ENCODE measurements around the gene CAD. TPM values are rescaled to one million over a fixed set of nuclear protein-coding genes. Genes with fewer than 3 reads are reported as not detected.

The CAD gene
- total and polyA plus RNA-seq, 2 of the 4 experiments (the other 2 are of a cell fraction) = 12.9 to 38.7 TPM

DNA sequence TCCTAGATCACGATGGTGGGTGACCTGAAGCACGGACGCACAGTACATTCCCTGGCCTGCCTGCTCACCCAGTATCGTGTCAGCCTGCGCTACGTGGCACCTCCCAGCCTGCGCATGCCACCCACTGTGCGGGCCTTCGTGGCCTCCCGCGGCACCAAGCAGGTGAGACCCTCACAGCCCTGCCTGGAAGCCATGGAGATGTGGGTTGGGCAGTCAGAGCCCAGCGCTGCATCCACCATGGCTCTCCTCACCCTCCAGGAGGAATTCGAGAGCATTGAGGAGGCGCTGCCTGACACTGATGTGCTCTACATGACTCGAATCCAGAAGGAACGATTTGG is 25.4 kb downstream of the CAD start:
- Histone ChIP-seq H3K27me3 (ENCODE audit: control insufficient read depth, insufficient read depth, low read length) (no peaks in the 10 kb centered on the region), H4K8ac (ENCODE audit: low read depth in 2 of 2, low read length in 2 of 2) (no peak overlapping the region), H2AK5ac (ENCODE audit: low read depth, low read length) (no peak overlapping the region), H3K4me1 (ENCODE audit: control insufficient read depth, insufficient read depth, low read length) (no peaks in the 10 kb centered on the region), H3K9me1 (ENCODE audit: insufficient read depth, low read length) (no peaks in the 10 kb centered on the region), H3K9ac (ENCODE audit: low read depth, low read length) (no peak overlapping the region), H3K79me1 (ENCODE audit: low read depth in 1 of 2, low read length in 2 of 2) (no peaks in the 10 kb centered on the region), H3K18ac (ENCODE audit: low read depth, low read length) (no peak overlapping the region), H2AFZ (replicated peaks; ENCODE audit: low read length, poor library complexity) (no peak overlapping the region), H3K36me3 (ENCODE audit: control insufficient read depth, insufficient read depth, low read length) (peaks cover 65% of the 10 kb centered on the region), H3K4me2 (ENCODE audit: low read depth, low read length) (no peak overlapping the region), H2BK20ac (ENCODE audit: low read depth, low read length) (no peak overlapping the region), H3K14ac (replicated peaks; ENCODE audit: low read depth, low read length) (no peak overlapping the region), H3K56ac (ENCODE audit: extremely low read depth, insufficient read depth, low read length) (no peak overlapping the region), H4K91ac (ENCODE audit: insufficient read depth, low read depth, low read length) (no peak overlapping the region), H4K5ac (ENCODE audit: low read depth, low read length) (no peak overlapping the region), H4K20me1 (ENCODE audit: insufficient read depth, low read length) (no peaks in the 10 kb centered on the region; the same call in 1 of the 2 replicates), H3K23ac (ENCODE audit: low read depth, low read length) (no peak overlapping the region), H2BK5ac (ENCODE audit: low read depth, low read length, poor library complexity, severe bottlenecking) (no peak overlapping the region), H3K9me3 (ENCODE audit: control insufficient read depth, insufficient read depth, low read length) (no peaks in the 10 kb centered on the region), H2AK9ac (replicated peaks; ENCODE audit: low read depth, low read length, poor library complexity) (no peak overlapping the region), H3K4me3 (ENCODE audit: insufficient read depth, low read depth, low read length) (no peak overlapping the region), H2BK120ac (ENCODE audit: low read depth, low read length) (no peak overlapping the region), H3K27ac (ENCODE audit: insufficient read depth, low read length) (no peak overlapping the region), H2BK15ac (ENCODE audit: low read depth, low read length) (no peak overlapping the region), H3K4ac (ENCODE audit: low read depth, low read length) (no peak overlapping the region)
- no TSS peak for BruUV-seq (replicated peaks)
- POLR2A ChIA-PET (ENCODE audit: unreplicated experiment) = no interaction called here
- in situ Hi-C loops (cut with MboI; ENCODE audit: low sequenced_read_pairs) (no loop called here), intact Hi-C loops (cut with micrococcal nuclease) (no loop called here), dilution Hi-C loops (cut with HindIII; ENCODE audit: low sequenced_read_pairs, unreplicated experiment) (no loop called here)
- WGBS, 2 experiments (ENCODE audit: extremely low coverage in 2 of 2, insufficient read length in 1 of 2) = 98% methylated on average over 11 of the region's 16 CpGs; no CpG with 5 or more reads in 1 of the 2 experiments
- no peak for ATAC-seq (ENCODE audit: low read depth)
- CTCF ChIA-PET = no interaction called here
- no peak for DNase-seq
- TF ChIP-seq SMC3 (IDR thresholded peaks at IDR 0.05; ENCODE audit: low read depth, low read length) (no peak), POLR2A (IDR thresholded peaks at IDR 0.05; ENCODE audit: low read depth, low read length) (no peak), NFE2L2 (IDR thresholded peaks at IDR 0.05; ENCODE audit: low read depth, low read length) (no peak), CEBPB (IDR thresholded peaks at IDR 0.05; ENCODE audit: low read depth, low read length) (no peak), RFX5 (IDR thresholded peaks at IDR 0.05; ENCODE audit: low read depth, low read length) (no peak)
- TF ChIP-seq, protein P1, sequence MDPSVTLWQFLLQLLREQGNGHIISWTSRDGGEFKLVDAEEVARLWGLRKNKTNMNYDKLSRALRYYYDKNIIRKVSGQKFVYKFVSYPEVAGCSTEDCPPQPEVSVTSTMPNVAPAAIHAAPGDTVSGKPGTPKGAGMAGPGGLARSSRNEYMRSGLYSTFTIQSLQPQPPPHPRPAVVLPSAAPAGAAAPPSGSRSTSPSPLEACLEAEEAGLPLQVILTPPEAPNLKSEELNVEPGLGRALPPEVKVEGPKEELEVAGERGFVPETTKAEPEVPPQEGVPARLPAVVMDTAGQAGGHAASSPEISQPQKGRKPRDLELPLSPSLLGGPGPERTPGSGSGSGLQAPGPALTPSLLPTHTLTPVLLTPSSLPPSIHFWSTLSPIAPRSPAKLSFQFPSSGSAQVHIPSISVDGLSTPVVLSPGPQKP (IDR thresholded peaks at IDR 0.05; ENCODE audit: borderline replicate concordance, low read depth, low read length) = no peak

Measured in IMR-90 (cell line).